ENCODE measurements around the gene PRELID2. TPM values are rescaled to one million over a fixed set of nuclear protein-coding genes. Genes with fewer than 3 reads are reported as not detected.
"Not testable (repeated sequence)": the region's sequence is repeated elsewhere in the genome, so short reads cannot be mapped to it uniquely, and the experiment has no call there.

PRELID2 gene
- total RNA-seq (2014; rRNA removed), result 9.8 and 11.0 TPM in 2 replicates
- 5.2 TPM for polyA plus RNA-seq (2012)

DNA sequence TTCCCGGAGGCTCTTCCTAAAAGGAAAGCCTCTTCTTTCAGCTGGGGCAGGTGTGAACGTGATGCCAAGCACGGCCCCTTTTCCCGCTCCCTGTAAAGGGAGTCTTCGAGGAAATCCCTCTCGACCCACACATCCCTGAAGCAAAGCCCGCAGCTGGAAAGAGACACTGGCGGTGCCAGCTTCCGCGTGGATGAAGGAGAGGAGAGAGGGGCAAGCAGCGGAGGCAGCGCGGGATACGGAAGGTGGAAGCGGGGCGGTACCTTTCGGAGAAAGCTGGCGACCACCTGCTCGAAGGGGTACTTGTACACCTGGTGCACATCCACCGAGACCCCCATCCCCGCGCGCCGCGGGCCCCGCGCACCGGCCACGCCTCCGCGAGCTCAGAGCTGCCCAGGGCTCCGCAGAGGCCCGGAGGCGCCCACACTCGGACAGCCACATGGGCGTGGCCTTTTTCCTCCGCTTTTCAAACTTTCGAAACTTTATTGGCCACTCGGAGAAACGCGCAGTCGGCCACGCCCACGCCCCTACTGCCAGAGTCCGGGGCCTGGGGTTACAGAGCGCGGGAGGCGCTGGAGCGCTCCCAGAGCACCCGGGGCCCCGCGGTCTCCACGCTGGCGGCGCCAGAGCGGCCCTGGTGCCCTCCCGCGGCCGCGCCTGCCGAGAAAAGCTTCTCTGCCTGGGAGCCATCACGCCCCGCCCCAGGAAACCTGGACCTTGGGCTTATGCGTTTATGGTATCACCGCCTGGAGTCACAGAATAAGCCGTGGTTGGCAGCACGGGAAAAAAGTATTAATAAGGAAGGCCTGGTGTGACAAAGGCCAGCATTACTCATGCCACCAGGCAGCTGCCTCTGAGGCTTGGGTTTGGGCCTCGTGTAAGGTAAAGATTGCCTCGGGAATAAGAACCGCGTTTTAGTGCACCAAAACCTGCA lies at the start of gene PRELID2:
Gene PRELID2, minus strand, starts transcription at position 426 of the 931 bp plus-strand sequence. Its CDS starts 91 bp downstream, at position 335.
- peak; percentile 89 for DNase-seq (ENCODE audit: low read depth)

DNA sequence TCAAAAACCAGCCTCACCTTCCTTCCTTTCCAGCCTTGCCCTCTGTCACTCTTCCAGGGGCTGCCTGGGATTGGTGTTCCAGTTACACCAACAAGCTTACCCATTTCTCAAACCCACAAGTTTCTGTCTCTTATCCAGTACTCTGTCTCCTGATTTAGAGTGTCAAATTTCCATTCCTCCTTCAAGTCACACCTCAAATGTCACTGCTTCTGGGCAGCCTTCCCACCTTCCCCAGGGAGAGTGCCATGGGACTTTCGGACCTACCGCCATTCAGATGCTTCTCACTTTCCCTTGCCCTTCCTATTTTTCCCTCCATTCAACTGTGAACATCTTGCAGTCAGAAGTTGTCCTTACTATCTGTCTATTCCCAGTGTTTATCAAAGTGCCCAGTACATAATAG lies 39.6 kb upstream of the PRELID2 start:
- DNase-seq (ENCODE audit: low read depth), result no peak

DNA sequence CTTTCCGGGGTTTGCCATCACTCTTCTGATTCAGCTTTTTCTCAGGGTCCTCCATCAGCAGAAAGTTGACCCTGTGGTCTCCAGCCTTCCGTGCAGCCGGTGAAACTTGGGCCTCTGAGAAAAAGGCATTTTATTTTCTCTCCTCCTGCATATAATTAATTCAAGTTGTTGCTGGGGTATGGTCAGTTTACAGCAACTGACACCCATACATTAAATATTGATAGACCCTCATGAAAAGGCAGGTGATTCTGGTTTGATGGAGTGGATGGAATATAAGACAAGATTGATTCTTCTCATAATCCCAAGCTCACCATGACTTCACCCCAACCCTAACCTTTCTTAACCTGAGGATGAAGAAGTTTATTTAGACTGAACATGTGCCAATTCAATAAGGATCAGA lies 37.8 kb upstream of the PRELID2 start, which contains the start of gene GRXCR2:
Gene GRXCR2, minus strand, starts transcription at position 101 of the 400 bp plus-strand sequence. Its CDS starts 46 bp downstream, at position 55.
- no peak for DNase-seq (ENCODE audit: low read depth)

DNA sequence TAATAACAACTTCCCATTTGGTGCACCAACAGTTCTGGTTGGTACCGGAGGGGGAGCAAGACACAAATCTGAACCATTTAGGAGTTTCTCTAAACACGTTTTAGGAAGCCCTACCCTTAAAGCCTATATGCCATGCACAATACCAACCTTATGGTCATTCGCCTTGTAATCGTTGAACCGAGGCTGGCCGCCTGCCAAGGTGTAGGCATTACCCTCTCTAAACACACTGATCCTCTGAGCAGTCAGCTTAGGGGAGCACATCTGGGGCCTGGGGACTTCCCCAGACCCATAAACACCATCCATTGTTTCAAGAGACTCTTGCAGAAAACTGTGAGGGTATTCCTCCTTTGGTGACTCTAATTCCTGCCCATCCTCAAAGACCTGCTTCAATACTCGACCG lies 37.3 kb upstream of the PRELID2 start:
- no peak for DNase-seq (ENCODE audit: low read depth)

DNA sequence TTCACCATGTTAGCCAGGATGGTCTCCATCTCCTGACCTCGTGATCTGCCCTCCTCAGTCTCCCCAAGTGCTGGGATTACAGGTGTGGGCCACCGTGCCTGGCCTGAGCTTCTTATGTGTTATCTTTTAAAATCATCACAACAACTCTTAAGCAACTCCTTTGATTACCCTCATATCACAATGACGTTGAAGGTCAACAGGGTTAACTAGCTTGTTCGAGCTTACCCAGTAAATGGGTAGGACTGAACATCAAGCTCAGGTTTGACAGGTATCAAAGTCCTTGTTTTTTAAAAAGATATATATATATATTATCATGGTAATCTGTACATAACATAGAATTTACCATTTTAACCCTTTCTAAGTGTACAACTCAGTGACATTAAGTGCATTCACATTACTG lies 34.6 kb upstream of the PRELID2 start:
- DNase-seq (ENCODE audit: low read depth), result no peak

DNA sequence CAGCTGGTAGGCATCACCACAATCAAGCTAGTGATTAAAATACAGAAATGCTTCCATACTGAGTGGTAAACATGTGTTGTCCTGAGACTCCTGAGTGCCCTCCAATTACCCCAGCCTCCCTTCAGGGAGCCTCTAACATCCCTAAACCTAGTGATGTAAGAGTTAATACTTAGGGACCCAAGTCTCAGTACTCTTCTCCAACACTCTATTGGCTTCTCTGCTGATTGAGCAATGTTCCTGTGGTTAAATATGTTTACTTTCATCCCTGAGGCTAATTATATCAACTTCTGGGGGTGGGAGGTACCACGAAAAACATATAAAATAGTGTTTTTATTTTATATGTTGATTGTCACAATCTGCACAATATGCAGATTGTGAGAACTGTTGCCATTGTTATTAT lies 32.7 kb upstream of the PRELID2 start:
- no peak for DNase-seq (ENCODE audit: low read depth)

DNA sequence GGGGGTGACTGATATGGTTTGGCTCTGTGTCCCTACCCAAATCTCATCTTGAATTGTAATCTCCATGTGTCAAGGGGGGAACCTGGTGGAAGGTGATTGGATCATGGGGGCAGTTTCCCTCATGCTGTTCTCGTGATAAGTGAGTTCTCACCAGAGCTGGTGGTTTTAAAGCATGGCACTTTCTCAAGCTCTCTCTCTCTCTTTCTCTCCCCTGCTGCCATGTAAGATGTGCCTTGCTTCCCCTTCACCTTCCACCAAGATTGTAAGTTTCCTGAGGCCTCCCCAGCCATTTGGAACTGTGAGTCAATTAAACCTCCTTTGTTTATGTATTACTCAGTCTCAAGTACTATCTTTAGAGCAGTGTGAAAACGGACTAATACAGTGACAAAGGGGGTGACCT lies 29.3 kb upstream of the PRELID2 start:
- DNase-seq (ENCODE audit: low read depth), result not testable (repeated sequence)

DNA sequence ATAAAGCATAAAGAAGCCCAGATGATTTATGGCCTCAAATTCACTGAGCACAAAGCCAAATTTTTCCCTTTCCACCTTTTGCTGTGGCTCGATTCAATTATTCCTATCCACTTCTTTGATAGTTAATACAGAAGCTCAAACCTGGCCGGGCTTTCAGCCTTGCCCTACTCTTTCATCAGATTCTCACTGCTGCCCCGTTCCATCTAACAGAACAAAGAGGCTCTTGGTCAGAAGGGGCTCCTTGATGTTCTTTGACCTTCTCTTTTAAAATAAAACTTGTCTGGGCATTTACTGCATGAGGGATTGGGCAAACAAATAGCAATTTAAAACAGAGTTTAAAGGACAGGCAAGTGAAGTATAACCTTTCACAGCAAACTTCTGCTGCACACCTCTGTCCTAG lies 27.9 kb upstream of the PRELID2 start:
- DNase-seq (ENCODE audit: low read depth), result no peak

DNA sequence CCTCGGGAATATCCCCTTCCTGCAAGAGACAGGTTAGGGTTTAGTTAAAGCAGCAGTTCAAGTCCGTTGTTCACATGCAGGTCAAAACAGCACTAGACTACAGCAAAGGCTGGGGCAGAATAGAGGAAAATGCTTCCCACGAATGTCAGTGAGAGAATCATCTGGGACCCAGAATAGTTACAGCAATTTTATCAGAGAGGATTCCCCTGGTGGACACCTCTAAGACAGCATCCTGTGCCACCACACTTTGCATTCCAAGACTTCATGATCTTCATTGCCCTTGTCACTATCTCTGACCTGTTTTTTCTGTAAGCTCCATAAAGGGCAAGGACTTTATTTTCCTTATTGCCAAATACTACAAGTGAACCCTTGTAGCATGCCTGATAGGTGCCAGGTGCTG lies 24.8 kb upstream of the PRELID2 start:
- DNase-seq (ENCODE audit: low read depth), result no peak

DNA sequence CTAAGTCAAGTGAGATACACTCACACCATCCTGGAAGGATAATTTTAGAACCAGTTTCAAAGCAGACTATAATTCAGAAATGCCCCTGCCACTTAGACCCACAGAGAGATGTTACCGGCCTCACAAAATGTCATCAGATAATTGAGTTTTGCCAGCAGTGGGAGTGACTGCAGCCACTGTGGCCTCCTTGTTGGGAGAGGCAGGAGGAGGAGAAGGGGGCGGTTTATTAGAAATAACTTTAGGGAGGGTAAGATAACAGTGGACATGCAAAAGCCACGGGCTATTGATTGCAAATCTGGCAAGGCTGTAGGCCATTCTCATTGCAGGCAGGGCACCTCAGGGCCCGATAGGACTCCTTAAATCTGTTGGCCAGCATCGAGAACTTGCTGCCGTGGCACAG lies 24.3 kb upstream of the PRELID2 start:
- DNase-seq (ENCODE audit: low read depth), result no peak

DNA sequence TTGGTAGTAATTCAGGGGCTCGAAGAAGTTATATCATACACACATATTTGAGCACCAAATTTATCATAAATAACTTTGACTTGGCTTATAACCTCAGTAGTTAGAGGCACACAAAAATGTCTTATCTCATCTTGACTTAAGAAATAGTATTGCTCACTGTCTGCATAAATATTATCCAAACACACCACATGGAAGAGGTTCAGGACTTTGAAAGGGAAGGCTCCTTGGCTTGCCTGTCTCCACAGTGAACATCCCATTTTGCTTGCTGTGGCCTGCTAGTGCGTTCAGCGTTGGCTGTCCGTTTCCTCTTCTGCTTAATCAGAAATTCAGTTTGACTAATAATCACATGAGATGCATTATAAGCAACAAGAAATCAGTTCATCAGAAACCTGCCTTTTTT lies 23.8 kb upstream of the PRELID2 start:
- DNase-seq (ENCODE audit: low read depth), result no peak

DNA sequence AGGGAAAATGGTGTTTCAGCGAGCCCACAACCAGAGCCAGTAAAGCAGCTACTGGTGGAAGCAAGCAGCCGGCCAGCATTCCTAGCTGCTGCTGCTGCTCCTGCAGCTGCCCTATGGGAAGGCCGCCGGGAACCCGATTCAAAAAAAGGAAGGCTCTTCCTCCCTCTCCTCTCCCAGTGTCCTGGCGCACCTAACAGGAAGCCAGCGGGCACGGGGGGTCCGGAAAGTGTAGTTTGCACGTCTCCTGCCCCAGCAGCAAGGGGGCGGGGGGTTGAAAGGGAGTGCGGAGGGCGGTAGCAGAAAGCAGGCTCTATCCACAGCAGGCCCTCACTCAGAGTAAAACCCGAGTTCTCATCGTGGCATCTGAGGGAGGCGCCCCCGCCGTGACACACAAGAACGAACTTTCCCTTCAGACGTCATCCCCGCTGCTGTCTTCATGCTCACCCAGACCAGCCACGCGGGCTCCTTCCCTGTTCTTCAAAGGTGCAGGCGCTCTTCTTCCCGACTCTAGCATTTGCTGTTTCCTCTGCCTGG lies 21.2 kb upstream of the PRELID2 start:
- peak; percentile 48 for DNase-seq (ENCODE audit: low read depth)

DNA sequence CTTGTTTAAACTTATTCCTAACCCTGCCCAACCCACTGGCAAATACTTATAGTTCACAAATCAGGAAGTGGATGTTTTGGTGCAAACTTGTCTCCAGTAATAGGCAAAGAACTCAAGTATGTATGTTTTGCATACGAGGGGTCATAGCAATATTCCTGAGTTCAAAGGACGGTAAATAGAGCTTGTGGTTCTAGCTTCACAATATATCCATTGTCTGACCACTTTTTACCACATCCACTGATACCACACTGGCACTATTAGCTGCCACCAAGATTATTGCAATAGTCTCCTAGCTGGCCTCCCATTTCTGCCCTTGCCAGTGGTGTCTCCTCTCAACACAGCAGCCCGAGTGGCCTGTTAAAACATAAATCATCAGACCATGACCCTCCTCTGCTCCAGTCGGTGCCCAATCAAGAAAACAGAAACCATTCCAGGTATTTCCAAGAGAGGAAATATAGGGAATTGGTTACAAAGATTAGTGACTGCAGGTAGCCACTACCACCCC lies 20.7 kb upstream of the PRELID2 start:
- peak; percentile 38 for DNase-seq (ENCODE audit: low read depth)

DNA sequence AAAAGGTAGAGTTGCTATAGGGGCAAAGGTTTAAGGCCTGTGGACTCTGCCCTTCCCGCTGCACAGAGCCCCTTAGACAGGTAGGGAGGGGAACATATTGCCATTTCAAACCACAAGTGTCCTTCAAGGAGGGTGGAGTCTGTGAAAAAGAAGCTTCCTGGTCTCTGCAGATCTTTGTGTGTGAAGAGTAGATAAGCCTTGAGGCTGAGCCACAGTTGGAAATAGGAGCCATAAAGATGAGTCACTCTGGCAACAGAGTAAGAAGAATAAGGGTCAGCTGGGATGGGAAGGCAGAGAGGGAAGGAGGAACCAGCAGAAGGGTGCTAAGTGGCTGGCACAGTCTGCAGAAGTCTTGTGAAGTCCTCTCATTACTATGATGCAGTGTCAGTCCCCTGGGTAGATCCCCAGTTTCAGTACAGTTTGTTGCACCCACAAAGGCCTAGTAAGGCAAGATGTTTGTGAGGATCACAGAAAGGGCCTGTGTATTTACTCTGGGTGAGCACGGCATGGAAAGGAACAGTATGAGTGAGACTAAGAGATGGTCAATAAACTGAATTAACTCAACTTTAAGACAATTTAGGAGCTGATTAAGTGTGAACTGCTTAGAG lies 19.6 kb upstream of the PRELID2 start:
- peak; percentile 80 for DNase-seq (ENCODE audit: low read depth)

DNA sequence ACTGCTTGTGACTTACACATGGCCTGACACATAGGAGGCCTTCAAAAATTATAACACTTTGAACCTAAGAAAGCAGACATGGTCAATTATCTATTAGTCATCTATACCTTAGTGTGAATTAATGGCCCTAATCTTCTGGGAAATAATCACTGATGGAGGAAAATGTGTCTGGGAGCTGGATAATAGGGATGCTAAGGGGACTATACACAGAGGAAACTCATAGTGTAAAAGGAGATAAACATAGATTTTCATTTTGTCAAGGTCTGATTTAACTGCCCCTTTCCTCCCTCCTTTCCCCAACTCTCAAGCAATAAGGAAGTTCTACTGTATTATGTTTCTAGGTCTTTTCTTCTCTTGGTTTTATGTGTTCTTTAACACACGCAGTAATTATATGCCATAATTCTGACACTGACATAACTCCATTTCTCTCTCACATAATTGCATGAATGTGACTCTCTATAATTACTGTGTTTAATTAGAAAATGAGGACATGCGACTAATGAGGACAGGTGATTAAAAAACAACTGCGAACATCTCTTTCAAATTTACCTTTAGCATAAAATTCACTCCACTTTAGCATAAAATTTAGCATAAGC lies 18.7 kb upstream of the PRELID2 start:
- no peak for DNase-seq (ENCODE audit: low read depth)

DNA sequence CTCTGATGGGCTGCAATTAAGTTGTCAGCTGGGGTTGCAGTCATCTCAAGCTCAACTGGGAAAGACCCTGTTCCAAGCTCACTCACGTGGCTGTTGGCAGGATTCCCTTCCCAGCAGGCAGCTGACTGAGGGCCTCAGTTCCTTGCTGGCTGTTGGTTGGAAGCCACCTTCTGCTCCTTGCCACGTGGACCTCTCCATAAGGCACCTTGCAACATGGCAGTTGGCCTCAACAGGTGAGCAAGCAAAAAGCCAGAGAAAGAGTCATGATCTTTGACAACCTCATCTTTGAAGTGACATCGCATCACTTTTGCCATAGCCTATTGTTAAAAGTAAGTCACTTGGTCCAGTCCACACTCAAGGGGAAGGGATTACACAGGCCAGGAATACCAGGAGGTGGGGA lies 17.8 kb upstream of the PRELID2 start:
- DNase-seq (ENCODE audit: low read depth), result no peak

DNA sequence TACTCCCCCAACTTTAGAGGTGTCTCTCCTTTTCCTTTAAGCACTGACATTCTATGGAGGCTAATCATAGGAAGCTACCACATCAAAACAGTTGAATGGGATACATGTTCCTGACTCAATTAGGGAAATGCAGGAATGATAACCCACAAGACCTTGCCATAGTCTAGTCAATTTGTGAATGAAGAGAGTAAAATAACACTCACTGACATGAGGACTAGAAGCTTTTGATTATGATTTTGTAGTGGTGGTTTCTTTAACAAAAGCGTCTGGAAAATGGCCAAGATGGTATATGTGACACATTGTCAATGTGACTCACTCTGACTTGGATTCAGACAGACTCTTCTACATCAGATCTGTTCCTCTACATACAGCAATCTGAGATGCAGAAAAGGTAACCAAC lies 13.7 kb upstream of the PRELID2 start:
- DNase-seq (ENCODE audit: low read depth), result peak; percentile 71

DNA sequence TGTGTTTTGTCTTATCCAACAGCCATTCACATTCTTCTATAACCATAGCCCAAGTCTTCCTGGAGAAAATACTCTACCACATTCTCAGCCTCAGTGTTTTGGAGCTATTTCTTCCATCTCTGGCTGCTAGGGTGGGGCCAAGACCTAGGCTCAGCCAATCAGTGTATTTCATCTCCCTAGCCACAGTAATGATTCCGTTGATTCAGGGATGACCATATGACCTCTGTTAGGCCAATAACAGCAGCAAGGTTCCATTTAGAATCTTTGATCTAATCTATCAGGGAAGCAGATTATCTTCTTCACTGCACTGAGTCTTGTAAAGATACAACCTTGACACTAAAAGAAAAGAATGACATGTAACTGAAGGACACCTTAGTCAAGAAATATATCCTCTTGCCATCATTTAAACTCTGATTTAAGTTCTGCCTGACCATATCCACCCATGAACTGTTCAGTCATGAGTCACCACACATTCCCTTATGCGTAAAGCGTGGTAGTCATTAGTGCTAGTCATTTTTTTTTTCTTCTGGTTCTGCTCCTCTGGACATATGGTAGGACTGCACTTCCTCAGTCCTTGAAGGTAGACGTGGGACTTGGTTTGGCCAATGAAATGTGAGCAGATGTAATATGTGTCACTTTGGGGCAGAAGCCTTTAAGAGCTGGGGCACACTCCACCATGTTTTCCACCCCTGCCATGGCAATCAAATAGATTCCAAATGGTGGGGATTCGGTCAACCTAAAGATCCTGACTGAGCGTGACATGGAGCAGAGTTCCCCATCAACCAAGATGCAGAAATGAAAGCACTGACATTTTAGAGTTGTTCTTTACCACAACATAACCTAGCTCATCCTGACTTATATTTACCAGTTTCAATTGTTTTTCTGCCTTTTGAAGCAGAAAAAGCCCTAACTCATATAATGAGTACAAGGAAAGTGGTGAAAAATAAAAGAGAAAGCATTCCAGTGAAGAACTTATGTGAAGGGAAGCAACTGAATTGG lies 12.7 kb upstream of the PRELID2 start:
- peak; percentile 81 for DNase-seq (ENCODE audit: low read depth)

DNA sequence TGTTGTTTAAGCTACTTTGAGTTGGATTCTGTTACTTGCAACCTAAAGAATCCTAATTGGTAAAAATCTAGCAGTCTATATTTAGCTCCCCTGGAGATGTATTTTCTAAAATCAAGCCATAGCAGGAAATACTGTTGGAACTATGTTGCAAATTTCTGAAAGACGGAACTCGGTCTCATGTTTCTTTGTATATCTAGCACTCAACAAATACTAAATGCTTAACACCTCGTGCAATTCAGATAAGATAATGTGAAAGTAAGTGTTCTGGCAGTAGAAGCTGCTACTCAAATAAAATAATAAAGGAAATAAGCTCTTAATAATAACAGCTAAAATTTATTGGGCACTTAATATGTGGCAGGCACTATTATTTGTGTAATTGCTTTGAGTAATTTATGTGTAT lies 10.9 kb upstream of the PRELID2 start:
- no peak for DNase-seq (ENCODE audit: low read depth)

DNA sequence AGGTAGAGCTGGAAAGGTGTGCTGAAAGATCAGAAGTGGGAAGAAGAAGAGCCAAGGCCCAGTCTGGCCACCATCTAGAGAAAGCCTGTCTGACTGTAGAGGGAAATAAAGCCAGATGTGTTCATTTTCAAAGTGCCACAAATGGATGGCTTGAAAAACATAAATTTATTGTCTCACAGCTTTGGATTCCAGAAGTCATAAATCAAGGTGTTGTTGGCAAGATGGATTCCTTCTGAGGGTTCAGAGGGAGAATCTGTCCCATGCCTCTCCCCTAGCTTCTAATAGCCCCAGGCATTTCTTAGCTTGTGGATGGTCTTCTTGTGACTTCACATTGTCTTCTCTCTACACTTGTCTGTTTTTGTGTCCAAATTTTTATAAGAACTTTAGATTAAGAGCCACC lies 6.2 kb upstream of the PRELID2 start:
- DNase-seq (ENCODE audit: low read depth), result no peak
